Measurements from ENCODE around the gene WIZ.

DNA sequence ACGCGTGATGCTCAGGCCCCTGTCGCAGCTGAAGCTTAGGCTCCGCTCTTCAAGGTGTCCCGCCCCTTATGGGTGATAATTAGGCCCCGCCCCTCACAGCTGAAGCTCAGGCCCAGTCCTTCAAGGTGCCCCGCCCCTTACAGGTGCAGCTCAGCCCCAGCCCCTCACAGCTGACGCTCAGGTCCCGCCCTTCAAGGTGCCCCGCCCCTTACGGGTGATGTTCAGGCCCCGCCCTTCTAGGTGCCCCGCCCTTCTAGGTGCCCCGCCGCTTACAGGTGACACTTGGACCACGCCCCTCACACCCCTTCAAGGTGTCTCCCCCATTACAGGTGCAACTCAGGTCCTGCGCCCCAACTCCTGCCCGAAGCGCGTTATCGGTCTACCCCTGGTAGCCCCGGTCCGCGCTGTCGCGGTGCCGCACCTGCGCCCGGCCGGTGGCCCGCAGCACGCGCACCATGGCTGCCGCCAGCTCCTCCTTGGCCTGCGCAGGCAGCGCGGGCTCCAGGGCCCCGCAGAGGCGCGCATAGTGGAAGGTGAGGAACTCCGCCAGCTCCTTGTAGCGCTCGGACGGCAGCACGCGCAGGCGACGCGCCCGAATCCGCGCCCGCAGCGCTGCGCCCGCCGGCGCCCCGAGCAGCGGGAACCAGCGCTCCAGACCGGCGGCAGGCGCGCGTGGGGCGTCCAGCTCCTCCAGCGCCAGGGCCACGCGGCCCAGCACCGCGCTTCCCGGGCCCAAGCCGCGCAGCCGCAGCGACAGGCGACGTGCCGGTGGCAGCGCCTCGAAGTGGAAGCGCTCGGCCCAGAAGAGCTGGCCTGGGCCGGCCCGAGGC lies 7.3 kb upstream of the WIZ start:
- TF ChIP-seq POLR2AphosphoS5 (IDR thresholded peaks at IDR 0.05): peak in 1 of 3 donors; percentile 43
- TF ChIP-seq, protein P1, sequence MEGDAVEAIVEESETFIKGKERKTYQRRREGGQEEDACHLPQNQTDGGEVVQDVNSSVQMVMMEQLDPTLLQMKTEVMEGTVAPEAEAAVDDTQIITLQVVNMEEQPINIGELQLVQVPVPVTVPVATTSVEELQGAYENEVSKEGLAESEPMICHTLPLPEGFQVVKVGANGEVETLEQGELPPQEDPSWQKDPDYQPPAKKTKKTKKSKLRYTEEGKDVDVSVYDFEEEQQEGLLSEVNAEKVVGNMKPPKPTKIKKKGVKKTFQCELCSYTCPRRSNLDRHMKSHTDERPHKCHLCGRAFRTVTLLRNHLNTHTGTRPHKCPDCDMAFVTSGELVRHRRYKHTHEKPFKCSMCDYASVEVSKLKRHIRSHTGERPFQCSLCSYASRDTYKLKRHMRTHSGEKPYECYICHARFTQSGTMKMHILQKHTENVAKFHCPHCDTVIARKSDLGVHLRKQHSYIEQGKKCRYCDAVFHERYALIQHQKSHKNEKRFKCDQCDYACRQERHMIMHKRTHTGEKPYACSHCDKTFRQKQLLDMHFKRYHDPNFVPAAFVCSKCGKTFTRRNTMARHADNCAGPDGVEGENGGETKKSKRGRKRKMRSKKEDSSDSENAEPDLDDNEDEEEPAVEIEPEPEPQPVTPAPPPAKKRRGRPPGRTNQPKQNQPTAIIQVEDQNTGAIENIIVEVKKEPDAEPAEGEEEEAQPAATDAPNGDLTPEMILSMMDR (IDR thresholded peaks at IDR 0.05 in 8 of 11, conservative IDR thresholded peaks at IDR 0.05 in 3 of 11): no peak

All from spleen (tissue), 7 donors.